Measurements from ENCODE around the gene TAB2. TPM values are rescaled to one million over a fixed set of nuclear protein-coding genes. Genes with fewer than 3 reads are reported as not detected.
"Not testable (repeated sequence)": the region's sequence is repeated elsewhere in the genome, so short reads cannot be mapped to it uniquely, and the experiment has no call there.

TAB2 gene
- total RNA-seq, 1 donor from 2014 or later: 25.1 TPM

DNA sequence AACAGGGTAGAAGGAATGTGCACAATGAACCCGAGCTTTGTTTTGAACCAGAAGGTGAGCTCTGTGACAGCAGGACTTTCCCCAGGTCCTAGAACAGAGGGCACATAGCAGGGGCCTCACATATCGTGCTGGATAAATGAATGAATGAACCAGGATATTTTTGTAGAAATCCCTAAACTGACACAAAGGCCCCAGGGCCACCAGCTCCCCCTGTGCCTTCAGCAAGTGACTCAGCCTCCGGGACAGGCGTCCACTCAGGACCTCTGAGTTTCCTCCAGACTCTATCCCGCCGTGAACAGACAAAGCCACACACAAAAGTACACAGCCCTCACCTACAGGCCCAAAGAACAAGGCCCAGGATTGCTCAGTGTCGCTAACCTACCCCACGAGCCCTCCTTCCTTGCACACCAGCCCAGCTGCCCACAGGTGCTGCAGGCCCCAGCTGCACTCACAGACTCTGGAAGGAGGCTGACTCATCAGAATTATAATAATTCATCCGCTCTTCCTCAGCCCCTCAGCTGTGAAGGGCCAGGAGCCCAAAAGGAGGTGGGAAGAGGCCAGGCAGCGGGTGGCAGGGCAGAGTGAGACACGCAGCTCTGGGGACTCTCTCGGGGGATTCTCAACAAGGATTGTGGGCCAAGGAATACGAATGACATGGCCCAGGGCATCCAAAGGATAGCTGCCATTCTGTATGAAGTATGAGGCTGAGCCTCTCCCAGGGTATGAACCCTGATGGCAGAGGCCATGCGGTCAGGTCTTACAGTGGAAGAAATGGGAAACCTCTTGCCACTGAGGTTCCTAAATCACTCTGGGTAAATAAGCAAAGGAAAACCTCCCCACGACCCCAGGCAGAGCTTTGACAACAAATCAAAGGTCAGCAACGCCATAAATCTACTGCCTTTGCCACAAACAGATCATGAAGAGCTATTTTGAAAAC is 123.5 kb downstream of the TAB2 start:
- peaks cover 3 to 17% (median 8%) of the 10 kb centered on the region in 3 donors for H3K27me3 ChIP-seq (ENCODE audit: control insufficient read depth in 3 of 3, insufficient read depth in 3 of 3, low read length in 3 of 3)
- peaks cover 0 to 4% (median 0%) of the 10 kb centered on the region in 3 donors for H3K4me1 ChIP-seq (ENCODE audit: control insufficient read depth in 3 of 3, insufficient read depth in 3 of 3, low read length in 3 of 3)
- no peaks in the 10 kb centered on the region for H3K9me3 ChIP-seq (ENCODE audit: control insufficient read depth in 3 of 3, low read length in 3 of 3)
- H3K4me3 ChIP-seq (ENCODE audit: low read length in 3 of 3): no peak overlapping the region
- no peak overlapping the region for H3K9ac ChIP-seq (ENCODE audit: low read depth in 1 of 3, low read length in 3 of 3)
- no peaks in the 10 kb centered on the region for H3K36me3 ChIP-seq (ENCODE audit: control insufficient read depth in 3 of 3, insufficient read depth in 3 of 3, low read length in 3 of 3)
- no peak overlapping the region for H3K27ac ChIP-seq (ENCODE audit: low read depth, low read length)

DNA sequence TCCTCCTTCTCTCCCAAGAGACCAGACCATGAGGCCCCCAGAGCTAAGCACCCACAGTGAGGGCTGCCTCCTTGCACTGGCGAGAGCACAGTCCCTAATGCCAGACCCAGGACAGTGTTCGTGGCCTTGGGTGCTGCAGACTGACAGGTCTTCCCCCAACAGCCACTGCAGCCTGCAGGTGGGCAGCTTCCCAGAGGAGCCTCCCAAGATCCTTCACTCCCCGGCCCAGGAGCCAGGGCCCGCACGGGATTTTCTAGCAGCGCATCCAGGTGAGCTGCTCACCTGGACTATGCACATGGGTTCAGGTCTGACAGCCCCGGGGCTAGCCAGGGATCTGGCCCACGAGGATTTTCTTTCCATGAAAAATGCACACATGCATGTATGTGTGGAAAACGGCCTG is 124.2 kb downstream of the TAB2 start:
- no peaks in the 10 kb centered on the region for H3K9me3 ChIP-seq (ENCODE audit: control insufficient read depth in 3 of 3, low read length in 3 of 3)
- H3K4me1 ChIP-seq (ENCODE audit: control insufficient read depth in 3 of 3, insufficient read depth in 3 of 3, low read length in 3 of 3): peaks cover 0 to 4% (median 0%) of the 10 kb centered on the region in 3 donors
- no peak overlapping the region for H3K27ac ChIP-seq (ENCODE audit: low read depth, low read length)

DNA sequence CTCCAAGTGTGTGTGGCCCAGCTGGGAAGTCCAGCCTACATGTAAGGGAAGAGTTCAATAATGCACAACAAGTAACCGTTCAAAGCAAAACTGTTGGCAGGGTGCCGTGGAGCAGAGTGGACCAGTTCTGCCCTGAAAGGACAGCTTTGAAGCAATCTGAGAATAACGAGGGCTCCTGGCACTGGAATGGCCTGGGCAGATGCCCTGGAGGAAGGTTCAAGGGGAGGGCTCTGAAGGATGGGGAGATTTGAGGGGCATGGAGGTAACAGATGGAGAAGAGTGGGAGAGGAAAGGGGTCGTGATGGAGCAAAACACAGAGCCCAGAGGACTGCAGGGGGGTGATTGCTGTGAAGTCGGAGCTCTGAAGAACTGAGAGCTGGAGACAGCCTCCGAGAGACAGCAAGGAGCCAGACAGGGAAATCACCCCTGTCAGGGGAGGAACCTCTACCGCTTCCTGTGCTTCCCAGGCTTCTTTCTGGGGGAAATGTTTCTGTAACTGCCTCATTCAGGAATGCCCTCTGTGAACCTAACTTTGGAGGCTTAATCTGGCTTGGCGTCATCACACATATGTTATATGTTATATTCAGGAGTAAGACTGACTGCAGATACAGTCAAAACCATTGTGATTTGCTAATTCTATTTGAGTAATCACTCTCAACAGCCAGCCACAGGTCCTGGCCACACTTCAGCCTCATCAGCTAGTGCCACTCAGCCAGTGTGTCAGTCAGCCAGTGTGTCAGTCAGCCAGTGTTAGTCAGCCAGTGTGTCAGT is 126.1 kb downstream of the TAB2 start:
- H3K27ac ChIP-seq (ENCODE audit: low read depth, low read length): no peak overlapping the region
- H3K36me3 ChIP-seq (ENCODE audit: control insufficient read depth in 3 of 3, insufficient read depth in 3 of 3, low read length in 3 of 3): no peaks in the 10 kb centered on the region
- no peaks in the 10 kb centered on the region for H3K9me3 ChIP-seq (ENCODE audit: control insufficient read depth in 3 of 3, low read length in 3 of 3)
- peaks cover 0 to 4% (median 0%) of the 10 kb centered on the region in 3 donors for H3K4me1 ChIP-seq (ENCODE audit: control insufficient read depth in 3 of 3, insufficient read depth in 3 of 3, low read length in 3 of 3)
- peaks cover 5 to 21% (median 12%) of the 10 kb centered on the region in 3 donors for H3K27me3 ChIP-seq (ENCODE audit: control insufficient read depth in 3 of 3, insufficient read depth in 3 of 3, low read length in 3 of 3)
- H3K9ac ChIP-seq (ENCODE audit: low read depth in 1 of 3, low read length in 3 of 3): no peak overlapping the region
- no peak overlapping the region for H3K4me3 ChIP-seq (ENCODE audit: low read length in 3 of 3)

More for the DNA sequence above, 124.2 kb downstream of the TAB2 start:
- Histone ChIP-seq H3K36me3 (ENCODE audit: control insufficient read depth in 3 of 3, insufficient read depth in 3 of 3, low read length in 3 of 3) (no peaks in the 10 kb centered on the region), H3K27me3 (ENCODE audit: control insufficient read depth in 3 of 3, insufficient read depth in 3 of 3, low read length in 3 of 3) (peaks cover 3 to 17% (median 9%) of the 10 kb centered on the region in 3 donors), H3K4me3 (ENCODE audit: low read length in 3 of 3) (no peak overlapping the region), H3K9ac (ENCODE audit: low read depth in 1 of 3, low read length in 3 of 3) (no peak overlapping the region)

DNA sequence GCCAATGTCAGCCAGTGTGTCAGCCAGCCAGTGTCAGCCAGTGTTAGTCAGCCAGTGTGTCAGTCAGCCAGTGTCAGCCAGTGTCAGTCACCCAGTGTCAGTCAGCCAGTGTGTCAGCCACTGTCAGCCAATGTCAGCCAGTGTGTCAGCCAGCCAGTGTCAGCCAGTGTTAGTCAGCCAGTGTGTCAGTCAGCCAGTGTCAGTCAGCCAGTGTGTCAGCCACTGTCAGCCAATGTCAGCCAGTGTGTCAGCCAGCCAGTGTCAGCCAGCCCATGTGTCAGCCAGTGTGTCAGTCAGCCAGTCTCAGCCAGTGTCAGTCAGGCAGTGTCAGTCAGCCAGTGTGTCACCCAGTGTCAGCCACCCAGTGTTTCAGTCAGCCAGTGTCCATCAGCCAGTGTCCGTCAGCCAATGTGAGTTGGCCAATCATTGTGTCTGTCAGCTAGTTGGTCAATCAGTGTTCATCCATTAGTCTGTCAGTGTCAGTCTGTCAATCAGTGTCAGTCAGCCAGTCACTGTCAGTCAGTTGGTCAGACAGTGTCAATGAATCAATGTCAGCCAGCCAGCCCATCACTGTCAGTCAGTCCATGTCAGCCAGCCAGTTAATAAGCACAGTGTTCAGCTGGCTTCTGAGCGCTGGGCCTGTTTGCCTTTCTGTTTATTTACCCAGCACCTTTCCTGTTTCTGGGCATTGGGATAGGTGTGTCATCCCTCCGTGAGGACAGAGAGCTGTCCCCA is 127.0 kb downstream of the TAB2 start:
- not testable (repeated sequence) for H3K9ac ChIP-seq (ENCODE audit: low read depth in 1 of 3, low read length in 3 of 3); H3K27ac ChIP-seq (ENCODE audit: low read depth, low read length); H3K4me1 ChIP-seq (ENCODE audit: control insufficient read depth in 3 of 3, insufficient read depth in 3 of 3, low read length in 3 of 3); H3K9me3 ChIP-seq (ENCODE audit: control insufficient read depth in 3 of 3, low read length in 3 of 3); H3K4me3 ChIP-seq (ENCODE audit: low read length in 3 of 3); H3K36me3 ChIP-seq (ENCODE audit: control insufficient read depth in 3 of 3, insufficient read depth in 3 of 3, low read length in 3 of 3)
- H3K27me3 ChIP-seq (ENCODE audit: control insufficient read depth in 3 of 3, insufficient read depth in 3 of 3, low read length in 3 of 3): peaks cover 10 to 26% (median 17%) of the 10 kb centered on the region in 3 donors

DNA sequence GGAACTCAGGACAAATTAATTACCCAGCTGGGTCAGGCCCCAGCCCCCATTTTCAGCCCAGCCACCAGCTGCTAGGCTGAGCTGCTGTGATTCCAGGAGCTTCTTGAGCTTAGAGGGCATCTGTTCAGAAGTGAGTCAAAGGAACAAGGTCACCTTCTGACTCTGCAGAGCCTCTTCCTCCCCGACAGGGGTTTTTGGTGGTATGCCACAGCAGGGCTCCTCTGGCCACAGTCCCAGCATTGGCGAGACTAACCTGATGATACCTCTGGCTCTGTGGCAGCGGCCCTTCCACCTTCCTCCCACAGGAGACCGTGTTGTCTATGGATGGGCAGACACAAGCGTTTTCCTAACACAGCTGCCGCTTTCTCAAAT is 127.6 kb downstream of the TAB2 start:
- Histone ChIP-seq H3K27me3 (ENCODE audit: control insufficient read depth in 3 of 3, insufficient read depth in 3 of 3, low read length in 3 of 3) (peaks cover 11 to 26% (median 22%) of the 10 kb centered on the region in 3 donors), H3K4me3 (ENCODE audit: low read length in 3 of 3) (no peak overlapping the region), H3K36me3 (ENCODE audit: control insufficient read depth in 3 of 3, insufficient read depth in 3 of 3, low read length in 3 of 3) (no peaks in the 10 kb centered on the region), H3K9me3 (ENCODE audit: control insufficient read depth in 3 of 3, low read length in 3 of 3) (no peaks in the 10 kb centered on the region), H3K4me1 (ENCODE audit: control insufficient read depth in 3 of 3, insufficient read depth in 3 of 3, low read length in 3 of 3) (peaks cover 0 to 8% (median under 1%) of the 10 kb centered on the region in 3 donors), H3K27ac (ENCODE audit: low read depth, low read length) (no peak overlapping the region), H3K9ac (ENCODE audit: low read depth in 1 of 3, low read length in 3 of 3) (no peak overlapping the region)

DNA sequence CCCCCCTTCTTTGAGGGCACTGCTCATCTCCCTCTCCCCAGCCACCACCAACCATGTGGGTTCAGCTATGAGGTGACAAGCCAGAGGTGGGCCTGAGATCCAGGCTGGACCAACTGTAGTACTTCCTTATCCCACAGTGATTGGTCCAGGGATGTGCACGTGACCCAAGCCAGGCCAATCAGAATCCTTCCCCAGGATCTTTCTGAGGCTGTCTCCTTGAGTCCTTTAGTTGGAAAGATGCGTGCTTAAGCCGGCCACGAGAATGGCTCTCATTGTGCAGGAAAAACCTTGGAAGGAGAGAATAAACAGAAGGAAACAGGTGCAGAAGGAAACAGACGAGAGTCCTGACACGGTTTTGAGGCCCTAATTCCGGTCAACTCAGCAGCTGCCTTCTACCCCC is 128.1 kb downstream of the TAB2 start:
- Histone ChIP-seq H3K4me1 (ENCODE audit: control insufficient read depth in 3 of 3, insufficient read depth in 3 of 3, low read length in 3 of 3) (peaks cover 0 to 12% (median 6%) of the 10 kb centered on the region in 3 donors), H3K27ac (ENCODE audit: low read depth, low read length) (no peak overlapping the region), H3K27me3 (ENCODE audit: control insufficient read depth in 3 of 3, insufficient read depth in 3 of 3, low read length in 3 of 3) (peaks cover 16 to 31% (median 26%) of the 10 kb centered on the region in 3 donors), H3K4me3 (ENCODE audit: low read length in 3 of 3) (no peak overlapping the region), H3K9me3 (ENCODE audit: control insufficient read depth in 3 of 3, low read length in 3 of 3) (no peaks in the 10 kb centered on the region), H3K36me3 (ENCODE audit: control insufficient read depth in 3 of 3, insufficient read depth in 3 of 3, low read length in 3 of 3) (no peaks in the 10 kb centered on the region), H3K9ac (ENCODE audit: low read depth in 1 of 3, low read length in 3 of 3) (no peak overlapping the region)

DNA sequence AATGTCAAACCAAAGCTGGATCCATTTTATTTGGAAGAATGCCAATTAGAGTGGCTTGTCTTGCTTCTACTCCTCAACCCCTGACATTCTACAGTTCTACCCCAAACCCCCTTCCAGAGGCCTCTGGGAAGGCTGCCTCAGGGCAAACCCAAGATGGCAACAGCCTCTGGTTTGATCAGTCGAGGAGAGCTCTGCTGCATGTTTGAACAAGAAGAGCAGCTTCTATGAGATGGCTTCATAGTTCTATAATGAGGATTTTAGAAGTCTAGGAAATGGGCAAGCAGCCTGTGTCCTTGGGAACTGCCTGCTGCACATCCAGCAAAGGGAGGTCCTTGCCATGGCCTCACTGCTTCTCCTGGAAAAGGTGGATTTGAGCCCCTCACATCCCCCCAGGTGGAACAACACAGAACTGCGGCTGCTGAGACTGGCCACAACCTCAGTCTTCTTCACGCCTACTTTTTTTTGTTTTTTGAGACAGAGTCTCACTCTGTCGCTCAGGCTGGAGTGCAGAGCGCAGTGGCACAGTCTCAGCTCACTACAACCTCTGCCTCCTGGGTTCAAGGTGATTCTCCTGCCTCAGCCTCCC is 129.4 kb downstream of the TAB2 start:
- Histone ChIP-seq H3K27ac (ENCODE audit: low read depth, low read length) (no peak overlapping the region), H3K36me3 (ENCODE audit: control insufficient read depth in 3 of 3, insufficient read depth in 3 of 3, low read length in 3 of 3) (no peaks in the 10 kb centered on the region), H3K4me3 (ENCODE audit: low read length in 3 of 3) (no peak overlapping the region), H3K27me3 (ENCODE audit: control insufficient read depth in 3 of 3, insufficient read depth in 3 of 3, low read length in 3 of 3) (peaks cover 18 to 37% (median 29%) of the 10 kb centered on the region in 3 donors), H3K4me1 (ENCODE audit: control insufficient read depth in 3 of 3, insufficient read depth in 3 of 3, low read length in 3 of 3) (peaks cover 0 to 13% (median 9%) of the 10 kb centered on the region in 3 donors), H3K9ac (ENCODE audit: low read depth in 1 of 3, low read length in 3 of 3) (no peak overlapping the region), H3K9me3 (ENCODE audit: control insufficient read depth in 3 of 3, low read length in 3 of 3) (no peaks in the 10 kb centered on the region)

DNA sequence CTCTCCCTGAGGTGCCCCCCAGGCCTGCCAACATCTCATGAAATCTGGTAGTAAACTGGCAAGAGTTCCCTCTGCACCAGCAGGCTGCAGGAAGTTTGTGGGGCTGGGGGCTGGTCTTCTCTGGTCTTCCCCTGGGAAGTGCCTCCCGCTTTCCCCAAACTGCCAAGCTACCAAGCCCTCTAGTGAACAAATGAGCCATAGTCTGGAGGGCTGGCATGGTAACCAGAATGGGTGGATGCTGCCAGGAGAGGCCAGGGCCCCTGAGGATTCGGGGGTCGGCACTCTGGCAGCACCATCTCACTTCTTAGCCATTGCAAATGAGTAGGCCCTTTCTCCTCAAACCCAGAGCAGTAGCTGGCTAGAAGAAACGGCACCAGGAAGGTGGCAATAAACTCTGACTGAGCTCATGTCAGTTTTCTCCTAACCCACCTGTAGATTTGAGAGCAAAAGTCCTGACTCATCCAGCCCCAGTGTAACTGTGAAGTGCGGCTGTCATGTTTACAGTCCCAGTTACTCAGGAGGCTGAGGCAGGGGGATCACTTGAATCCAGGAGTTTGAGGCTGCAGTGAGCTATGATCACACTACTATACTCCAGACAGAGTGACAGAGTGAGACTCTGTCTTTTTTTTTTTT is 131.4 kb downstream of the TAB2 start:
- H3K36me3 ChIP-seq (ENCODE audit: control insufficient read depth in 3 of 3, insufficient read depth in 3 of 3, low read length in 3 of 3): no peaks in the 10 kb centered on the region
- no peak overlapping the region for H3K9ac ChIP-seq (ENCODE audit: low read depth in 1 of 3, low read length in 3 of 3)
- H3K27ac ChIP-seq (ENCODE audit: low read depth, low read length): no peak overlapping the region
- H3K4me3 ChIP-seq (ENCODE audit: low read length in 3 of 3): no peak overlapping the region
- H3K4me1 ChIP-seq (ENCODE audit: control insufficient read depth in 3 of 3, insufficient read depth in 3 of 3, low read length in 3 of 3): peaks cover 8 to 21% (median 17%) of the 10 kb centered on the region in 3 donors
- H3K27me3 ChIP-seq (ENCODE audit: control insufficient read depth in 3 of 3, insufficient read depth in 3 of 3, low read length in 3 of 3): peaks cover 15 to 35% (median 25%) of the 10 kb centered on the region in 3 donors
- no peaks in the 10 kb centered on the region for H3K9me3 ChIP-seq (ENCODE audit: control insufficient read depth in 3 of 3, low read length in 3 of 3)
